IMR-90 (cell line): ENCODE data around the gene PSMA3.

Experiments used
- BHLHE40 ChIP-seq: fragments of 150-350 bp; IDR thresholded peaks from 2 replicates; pipeline ENCODE4 v1.6.1; 2016; ENCODE audit warnings: mild to moderate bottlenecking, low read depth, low read length
- POLR2A ChIP-seq: IDR thresholded peaks from 2 replicates; pipeline ENCODE4 v1.6.1; 2012; ENCODE audit warnings: mild to moderate bottlenecking, low read depth, low read length
- RAD21 ChIP-seq: IDR thresholded peaks from 2 replicates; pipeline ENCODE4 v1.6.1; 2012; ENCODE audit warnings: low read length, improper control_type of control experiment
- RFX5 ChIP-seq: IDR thresholded peaks from 2 replicates; pipeline ENCODE4 v1.8.0; 2012; ENCODE audit warnings: low read depth, mild to moderate bottlenecking, low read length, moderate library complexity
- SMC3 ChIP-seq: fragments of 150-350 bp; IDR thresholded peaks from 2 replicates; pipeline ENCODE4 v1.6.1; 2016; ENCODE audit warnings: low read depth, mild to moderate bottlenecking, antibody characterized with exemption, low read length, moderate library complexity
- TF ChIP-seq, protein P1 (sequence below): fragments of 150-350 bp; IDR thresholded peaks from 2 replicates; pipeline ENCODE4 v1.6.1; 2016; ENCODE audit warnings: low read depth, mild to moderate bottlenecking, low read length, moderate library complexity, borderline replicate concordance
- TF ChIP-seq, protein P2 (sequence below): conservative IDR thresholded peaks from 2 replicates; pipeline ENCODE4 v1.5.1; 2012; ENCODE audit warnings: mild to moderate bottlenecking, low read depth, low read length, improper control_type of control experiment

GRCh38 chr14:58281969-58282368 is 37.3 kb downstream of the PSMA3 start:
- TF ChIP-seq SMC3: no peak
- TF ChIP-seq, protein P1, sequence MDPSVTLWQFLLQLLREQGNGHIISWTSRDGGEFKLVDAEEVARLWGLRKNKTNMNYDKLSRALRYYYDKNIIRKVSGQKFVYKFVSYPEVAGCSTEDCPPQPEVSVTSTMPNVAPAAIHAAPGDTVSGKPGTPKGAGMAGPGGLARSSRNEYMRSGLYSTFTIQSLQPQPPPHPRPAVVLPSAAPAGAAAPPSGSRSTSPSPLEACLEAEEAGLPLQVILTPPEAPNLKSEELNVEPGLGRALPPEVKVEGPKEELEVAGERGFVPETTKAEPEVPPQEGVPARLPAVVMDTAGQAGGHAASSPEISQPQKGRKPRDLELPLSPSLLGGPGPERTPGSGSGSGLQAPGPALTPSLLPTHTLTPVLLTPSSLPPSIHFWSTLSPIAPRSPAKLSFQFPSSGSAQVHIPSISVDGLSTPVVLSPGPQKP: no peak
- TF ChIP-seq RAD21: no peak
- no peak for TF ChIP-seq POLR2A
- TF ChIP-seq, protein P2, sequence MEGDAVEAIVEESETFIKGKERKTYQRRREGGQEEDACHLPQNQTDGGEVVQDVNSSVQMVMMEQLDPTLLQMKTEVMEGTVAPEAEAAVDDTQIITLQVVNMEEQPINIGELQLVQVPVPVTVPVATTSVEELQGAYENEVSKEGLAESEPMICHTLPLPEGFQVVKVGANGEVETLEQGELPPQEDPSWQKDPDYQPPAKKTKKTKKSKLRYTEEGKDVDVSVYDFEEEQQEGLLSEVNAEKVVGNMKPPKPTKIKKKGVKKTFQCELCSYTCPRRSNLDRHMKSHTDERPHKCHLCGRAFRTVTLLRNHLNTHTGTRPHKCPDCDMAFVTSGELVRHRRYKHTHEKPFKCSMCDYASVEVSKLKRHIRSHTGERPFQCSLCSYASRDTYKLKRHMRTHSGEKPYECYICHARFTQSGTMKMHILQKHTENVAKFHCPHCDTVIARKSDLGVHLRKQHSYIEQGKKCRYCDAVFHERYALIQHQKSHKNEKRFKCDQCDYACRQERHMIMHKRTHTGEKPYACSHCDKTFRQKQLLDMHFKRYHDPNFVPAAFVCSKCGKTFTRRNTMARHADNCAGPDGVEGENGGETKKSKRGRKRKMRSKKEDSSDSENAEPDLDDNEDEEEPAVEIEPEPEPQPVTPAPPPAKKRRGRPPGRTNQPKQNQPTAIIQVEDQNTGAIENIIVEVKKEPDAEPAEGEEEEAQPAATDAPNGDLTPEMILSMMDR: no peak
- TF ChIP-seq RFX5: no peak
- TF ChIP-seq BHLHE40: no peak
